Ovary (tissue), 9 donors: ENCODE results near the gene SLIT2. TPM values are rescaled to one million over a fixed set of nuclear protein-coding genes. Genes with fewer than 3 reads are reported as not detected.

Source experiments
- DNase-seq, 5 donors: peaks; one replicate each; pipeline ENCODE4 v3.0.0-alpha.2; 2019 to 2020
- H3K27ac ChIP-seq, 2 donors: fragments of 200-600 bp; one replicate each; pipeline versions ENCODE4 v1.5.1 to v1.8.0; 2019 to 2022
- H3K27me3 ChIP-seq: fragments of 200-600 bp; one replicate; pipeline ENCODE4 v1.8.0; 2022
- H3K36me3 ChIP-seq: fragments of 200-600 bp; sonication (generic); one replicate; pipeline ENCODE4 v1.5.1; 2019
- H3K4me1 ChIP-seq: one replicate; pipeline ENCODE4 v1.8.1; 2013; ENCODE audit warnings: mild to moderate bottlenecking, moderate library complexity; ENCODE audit not compliant: insufficient read depth
- H3K4me3 ChIP-seq: fragments of 200-600 bp; sonication (generic); one replicate; pipeline ENCODE4 v1.5.1; 2017
- H3K9me3 ChIP-seq, 2 donors: fragments of 200-600 bp in 1 of 2; sonication (generic) in 1 of 2; one replicate each; pipeline versions ENCODE4 v1.5.1 to v1.8.1; 2013 to 2019; ENCODE audit warnings: mild to moderate bottlenecking in 1 of 2, moderate library complexity in 1 of 2
- CTCF ChIP-seq, 3 donors: fragments of 450-650 bp in 2 of 3; fragments of 200-600 bp in 1 of 3; IDR thresholded peaks; one replicate each; pipeline versions ENCODE4 v1.5.1 to v1.8.0; 2016 to 2022; ENCODE audit warnings: antibody characterized with exemption in 3 of 3, mild to moderate bottlenecking in 1 of 3
- EP300 ChIP-seq: sonication (generic); formaldehyde crosslinking; IDR thresholded peaks from one replicate; pipeline ENCODE4 v1.6.1; 2017; ENCODE audit warnings: antibody characterized with exemption
- POLR2A ChIP-seq: fragments of 450-650 bp; IDR thresholded peaks from one replicate; pipeline ENCODE4 v1.6.1; 2017; ENCODE audit warnings: antibody characterized with exemption, mild to moderate bottlenecking, moderate library complexity
- WGBS, 3 donors: extraction: QIAGEN DNeasy Blood & Tissue Kit in 1 of 3; methylation state at CpG; one replicate each; pipeline versions ENCODE4 v1.1.5 to v1.1.7; 2013 to 2017; 5-methylcytosine and 5-hydroxymethylcytosine counted together
- intact Hi-C, 4 donors: fragments of 100-400 bp; cut with DNase I; formaldehyde crosslinking; loops; one replicate each; pipeline versions ENCODE4 v1.11.0 to v1.15.1; 2022 to 2023
- polyA plus RNA-seq, 2 donors: library from polyadenylated mRNA; stranded (reverse); fragments of 200-250 nt in 1 of 2; fragments of 350-450 nt in 1 of 2; fragmentation: Illumina TruSeq in 1 of 2; extraction: RNeasy Lipid Tissue Mini Kit (QIAGEN cat#74804) in 1 of 2; gene quantifications; one replicate each; pipeline ENCODE4 v1.2.3, GENCODE V29; 2013 to 2014
- total RNA-seq, 7 donors: library from RNA; depleted of rRNA in 2 of 7; stranded (reverse); fragments of >200 nt in 2 of 7; fragmentation: NEBNext Ultra II Directional in 3 of 7; extraction: Animal tissue kit (Norgen Biotek cat#: 25700) in 3 of 7; gene quantifications; one replicate each; pipeline versions ENCODE4 v1.1.0 to v1.2.4, GENCODE V29; 2016 to 2023
- donor health status: DM: no; HTN: no; CAD: no; lungs with moderate emphysema.
- donor health status: DM: no; HTN: no; CAD: no.
- donor health status: Bipolar disorder and iron deficiency.
- donor health status: DM: yes; HTN: yes; CAD: no.
- donor health status: DM: no; HTN: no; CAD: no.
- donor health status: DM: yes; HTN: yes; CAD: no.

Gene SLIT2
- total and polyA plus RNA-seq, 9 donors, result 2.0 to 17.7 (median 10.1) TPM

- TF ChIP-seq EP300, result no peak
- TF ChIP-seq CTCF (IDR thresholded peaks at IDR 0.05), result no peak
- TF ChIP-seq POLR2A, result no peak
- Histone ChIP-seq H3K9me3 (no peaks in the 10 kb centered on the region), H3K4me3 (no peak overlapping the region), H3K27me3 (no peaks in the 10 kb centered on the region), H3K36me3 (no peaks in the 10 kb centered on the region), H3K27ac (no peak overlapping the region), H3K4me1 (no peaks in the 10 kb centered on the region)
- intact Hi-C loops, result no loop called here
- no peak for DNase-seq
Observed at GRCh38 chr4:20219521-20219920, 32.2 kb upstream of the SLIT2 start.

- intact Hi-C loops, result no loop called here
- no peaks in the 10 kb centered on the region for H3K27me3 ChIP-seq
- no peaks in the 10 kb centered on the region for H3K9me3 ChIP-seq
- no peak overlapping the region for H3K27ac ChIP-seq
- H3K36me3 ChIP-seq, result no peaks in the 10 kb centered on the region
- no peaks in the 10 kb centered on the region for H3K4me1 ChIP-seq
- WGBS, 3 donors, result 94 to 95% (median 95%) methylated on average over 3 of the region's 3 CpGs
- TF ChIP-seq EP300, result no peak
- no peak for DNase-seq
- no peak overlapping the region for H3K4me3 ChIP-seq
Observed at GRCh38 chr4:20237894-20238537, 13.7 kb upstream of the SLIT2 start.

- Histone ChIP-seq H3K27me3 (no peaks in the 10 kb centered on the region), H3K4me3 (no peak overlapping the region), H3K27ac (no peak overlapping the region), H3K36me3 (no peaks in the 10 kb centered on the region), H3K4me1 (peaks cover under 1% of the 10 kb centered on the region), H3K9me3 (no peaks in the 10 kb centered on the region)
- DNase-seq, result no peak
- 4 to 11% (median 7%) methylated on average over 3 of the region's 3 CpGs for WGBS, 3 donors
- peak; percentile 10 to 39 (median 30) for TF ChIP-seq CTCF (IDR thresholded peaks at IDR 0.05)
- TF ChIP-seq EP300, result no peak
- intact Hi-C loops, result no loop called here
Observed at GRCh38 chr4:20248155-20248558, 3.5 kb upstream of the SLIT2 start.

GRCh38 chr4:20249333-20249732 is 2.4 kb upstream of the SLIT2 start:
- WGBS, 3 donors, result 19 to 22% (median 20%) methylated on average over 2 of the region's 2 CpGs
- no peak overlapping the region for H3K27ac ChIP-seq
- DNase-seq, result no peak
- H3K4me1 ChIP-seq, result peaks cover 6% of the 10 kb centered on the region
- H3K4me3 ChIP-seq, result no peak overlapping the region
- no peak for TF ChIP-seq CTCF (IDR thresholded peaks at IDR 0.05)
- TF ChIP-seq POLR2A, result no peak
- TF ChIP-seq EP300, result no peak
- H3K9me3 ChIP-seq, result no peaks in the 10 kb centered on the region
- H3K27me3 ChIP-seq, result no peaks in the 10 kb centered on the region
- intact Hi-C loops, result no loop called here
- H3K36me3 ChIP-seq, result no peaks in the 10 kb centered on the region

GRCh38 chr4:20251031-20251795 is 492 bp upstream of the SLIT2 start:
- 2 to 3% (median 3%) methylated on average over 30 to 35 of the region's 35 CpGs for WGBS, 3 donors
- Histone ChIP-seq H3K27me3 (no peaks in the 10 kb centered on the region), H3K27ac (peak overlapping the region in 1 of 2 donors; percentile 64), H3K4me3 (peak overlapping the region; percentile 71), H3K36me3 (no peaks in the 10 kb centered on the region), H3K4me1 (peaks cover 10% of the 10 kb centered on the region), H3K9me3 (no peaks in the 10 kb centered on the region)
- TF ChIP-seq CTCF (IDR thresholded peaks at IDR 0.05) (no peak), EP300 (no peak), POLR2A (no peak)
- intact Hi-C loops, result no loop called here
- DNase-seq, result no peak
